SU-DHL-6 (cell line): ENCODE data around the gene ASCL2.

ENCODE experiments used
- H2AFZ ChIP-seq: fragments of 200-600 bp; sonication (generic); 2 replicates; pipeline ENCODE4 v1.6.1; 2014; ENCODE audit warnings: low read depth, mild to moderate bottlenecking, moderate library complexity, mixed read lengths, antibody characterized with exemption, low read length; ENCODE audit not compliant: severe bottlenecking
- H3F3A ChIP-seq: fragments of 200-600 bp; shearing (Covaris generic); 2 replicates; pipeline ENCODE4 v1.6.0; 2016; ENCODE audit warnings: antibody characterized with exemption, mild to moderate bottlenecking; ENCODE audit not compliant: insufficient read depth
- H3K27ac ChIP-seq: fragments of 200-600 bp; sonication (generic); 2 replicates; pipeline ENCODE4 v1.5.1; 2016; ENCODE audit warnings: low read depth, mild to moderate bottlenecking, low read length, moderate library complexity, mixed read lengths
- H3K27me3 ChIP-seq: fragments of 200-600 bp; sonication (generic), shearing (Covaris generic); 2 replicates; pipeline ENCODE4 v1.6.0; 2014; ENCODE audit warnings: mild to moderate bottlenecking, low read length
- H3K36me3 ChIP-seq: fragments of 200-600 bp; sonication (generic); 2 replicates; pipeline ENCODE4 v1.6.1; 2014; ENCODE audit warnings: mild to moderate bottlenecking, low read length, mixed read lengths
- H3K4me2 ChIP-seq: fragments of 300-600, 200-600 bp; shearing (Covaris generic), sonication (generic); 2 replicates; pipeline ENCODE4 v1.6.0; 2014; ENCODE audit warnings: low read length, low read depth, mild to moderate bottlenecking; ENCODE audit not compliant: poor library complexity, severe bottlenecking
- H3K4me3 ChIP-seq: fragments of 200-600 bp; sonication (generic); 2 replicates; pipeline ENCODE4 v1.5.1; 2014; ENCODE audit warnings: antibody characterized with exemption, low read length, mild to moderate bottlenecking, mixed read lengths; ENCODE audit not compliant: insufficient read depth, poor library complexity, severe bottlenecking
- H3K79me2 ChIP-seq: fragments of 200-600 bp; sonication (generic); 2 replicates; pipeline ENCODE4 v1.6.1; 2014; ENCODE audit warnings: mild to moderate bottlenecking, low read length, moderate library complexity; ENCODE audit not compliant: insufficient read depth
- H3K9ac ChIP-seq: fragments of 200-600 bp; sonication (generic); 2 replicates; pipeline ENCODE4 v1.7.0; 2014; ENCODE audit warnings: mild to moderate bottlenecking, low read length
- H3K9me2 ChIP-seq: fragments of 200-600 bp; sonication (generic); replicated peaks from 2 replicates; pipeline ENCODE4 v1.6.1; 2014; ENCODE audit warnings: low read length; ENCODE audit not compliant: insufficient read depth
- H3K9me3 ChIP-seq: fragments of 200-600 bp; sonication (generic); 2 replicates; pipeline ENCODE4 v1.6.1; 2014; ENCODE audit warnings: low read length, mixed read lengths; ENCODE audit not compliant: insufficient read depth
- H4K20me1 ChIP-seq: fragments of 200-600 bp; sonication (generic); 2 replicates; pipeline ENCODE4 v1.6.1; 2014; ENCODE audit warnings: low read depth, mild to moderate bottlenecking, antibody characterized with exemption, low read length, moderate library complexity, mixed read lengths
- CTCF ChIP-seq: fragments of 200-600 bp; sonication (generic); IDR thresholded peaks from one replicate; pipeline ENCODE4 v1.5.1; 2017; ENCODE audit warnings: antibody characterized with exemption, mild to moderate bottlenecking, low read length, moderate library complexity; ENCODE audit not compliant: insufficient read depth, poor library complexity, severe bottlenecking
- EZH2phosphoT487 ChIP-seq: fragments of 200-600 bp; sonication (generic), shearing (Covaris generic); conservative IDR thresholded peaks from 2 replicates; pipeline ENCODE4 v1.6.1; 2018; ENCODE audit warnings: mild to moderate bottlenecking, antibody characterized with exemption, low read length, moderate library complexity, mixed read lengths

The ASCL2 gene

GRCh38 chr11:2310786-2311352, 40.5 kb upstream of the ASCL2 start:
- no peak for TF ChIP-seq CTCF
- no peak for TF ChIP-seq EZH2phosphoT487
- Histone ChIP-seq H4K20me1 (no peaks in the 10 kb centered on the region), H3F3A (no peaks in the 10 kb centered on the region), H3K27ac (no peak overlapping the region), H3K79me2 (no peaks in the 10 kb centered on the region), H3K4me2 (no peak overlapping the region), H3K27me3 (no peaks in the 10 kb centered on the region), H3K36me3 (no peaks in the 10 kb centered on the region), H3K9me3 (no peaks in the 10 kb centered on the region), H3K4me3 (no peak overlapping the region), H2AFZ (no peak overlapping the region), H3K9ac (no peak overlapping the region), H3K9me2 (no peaks in the 10 kb centered on the region)

- no peaks in the 10 kb centered on the region for H3K27me3 ChIP-seq
- no peaks in the 10 kb centered on the region for H3K36me3 ChIP-seq
- no peaks in the 10 kb centered on the region for H4K20me1 ChIP-seq
- no peak overlapping the region for H3K9ac ChIP-seq
- no peak overlapping the region for H3K27ac ChIP-seq
- no peaks in the 10 kb centered on the region for H3F3A ChIP-seq
- H2AFZ ChIP-seq: no peak overlapping the region
- no peaks in the 10 kb centered on the region for H3K9me3 ChIP-seq
- no peaks in the 10 kb centered on the region for H3K9me2 ChIP-seq
- no peaks in the 10 kb centered on the region for H3K79me2 ChIP-seq
- no peak for TF ChIP-seq EZH2phosphoT487
- TF ChIP-seq CTCF: no peak
- H3K4me3 ChIP-seq: no peak overlapping the region
- no peak overlapping the region for H3K4me2 ChIP-seq
Observed at GRCh38 chr11:2310073-2310785, 39.8 kb upstream of the ASCL2 start.

DNA sequence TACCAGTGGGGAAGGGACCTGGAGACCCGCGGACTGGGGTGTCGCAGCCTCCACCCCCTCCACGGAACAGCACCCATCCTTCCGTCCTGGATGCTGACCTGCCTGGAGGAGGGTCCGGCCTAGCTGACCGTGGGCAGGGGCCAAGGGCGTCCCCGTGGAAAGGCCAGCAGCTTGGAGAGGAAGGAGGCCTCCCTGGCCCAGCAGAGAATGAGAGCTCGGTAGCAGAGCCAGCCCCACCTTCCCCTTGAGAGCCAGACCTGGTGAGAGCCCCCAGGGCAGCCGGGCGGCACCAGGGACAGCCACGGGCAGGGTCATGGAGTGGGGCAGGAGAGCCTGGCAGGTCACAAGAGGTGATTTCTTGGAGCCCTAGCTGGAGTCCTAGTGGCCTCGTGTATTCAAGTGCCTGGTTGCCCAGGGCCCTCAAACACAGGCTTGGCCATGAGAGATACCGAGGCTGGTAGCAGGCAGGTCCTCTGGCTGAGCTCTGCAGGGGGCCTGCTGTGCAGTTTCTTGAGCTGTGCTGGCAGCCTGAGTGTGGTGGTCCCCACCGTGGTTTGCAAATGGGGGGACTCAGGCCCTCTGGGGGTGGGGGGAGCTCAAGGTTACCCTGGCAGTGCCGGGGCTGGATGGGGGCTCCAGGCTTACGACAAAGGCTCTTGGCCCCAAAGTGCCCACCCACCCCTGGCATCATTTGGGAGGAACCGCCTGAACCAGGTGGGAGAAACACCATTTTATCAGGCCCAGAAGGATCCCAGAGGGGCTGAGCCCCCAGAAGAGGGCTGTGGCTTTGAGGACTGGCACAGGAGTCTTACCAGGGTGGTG, 39.1 kb upstream of the ASCL2 start:
- no peak overlapping the region for H3K4me3 ChIP-seq
- H3F3A ChIP-seq: no peaks in the 10 kb centered on the region

More for the DNA sequence above, 39.1 kb upstream of the ASCL2 start:
- Histone ChIP-seq H3K9ac (no peak overlapping the region), H3K27me3 (no peaks in the 10 kb centered on the region), H3K9me2 (no peaks in the 10 kb centered on the region), H3K79me2 (no peaks in the 10 kb centered on the region), H3K36me3 (no peaks in the 10 kb centered on the region), H3K9me3 (no peaks in the 10 kb centered on the region), H2AFZ (no peak overlapping the region), H4K20me1 (no peaks in the 10 kb centered on the region), H3K4me2 (no peak overlapping the region), H3K27ac (no peak overlapping the region)
- TF ChIP-seq EZH2phosphoT487 (no peak), CTCF (no peak)
